RPMI8226 (cell line): ENCODE data around the gene TUBA4A.

Experiments used
- DNase-seq: peaks from one replicate; pipeline ENCODE4 v3.0.0-alpha.2; 2015

Gene TUBA4A

DNA sequence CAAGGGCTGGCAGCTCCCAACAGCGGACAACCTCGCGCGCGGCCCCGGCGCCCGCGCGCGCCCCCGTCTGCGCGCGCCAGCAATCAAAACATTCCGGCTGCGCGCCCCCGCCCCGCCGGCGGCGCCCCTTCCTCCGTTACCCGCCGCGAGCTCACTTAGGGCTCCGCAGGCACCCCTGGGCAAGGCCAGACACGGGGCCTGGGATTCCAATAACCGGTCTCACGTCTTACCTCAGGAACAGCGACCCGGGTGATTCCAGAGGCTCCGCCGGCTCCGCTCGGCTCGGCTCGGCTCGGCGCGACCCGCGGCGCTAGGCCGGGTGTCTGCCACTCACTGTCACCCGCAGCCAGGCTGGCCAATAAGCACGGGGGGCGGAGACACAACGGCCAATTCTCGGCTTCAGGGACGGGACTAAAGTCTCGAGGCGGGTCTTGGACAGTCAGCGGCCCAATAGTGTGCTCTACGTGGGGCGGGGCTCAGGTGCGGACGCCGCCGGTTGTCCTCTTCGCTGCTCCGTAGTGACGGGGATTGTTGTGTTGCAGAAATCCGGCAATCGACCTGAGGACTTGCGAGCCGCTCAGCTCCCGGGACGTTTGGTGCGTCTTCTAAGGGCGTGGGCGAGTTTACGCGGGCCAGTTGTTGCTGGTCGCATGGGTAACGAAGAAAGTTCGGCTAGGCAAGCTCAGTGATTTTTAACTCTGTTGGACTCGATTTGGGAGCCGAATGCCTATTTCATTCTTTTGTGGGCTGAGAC, 24.2 kb downstream of the TUBA4A start, which contains the start of the genes ANKZF1 and ATG9A:
TSS of gene ANKZF1 (plus strand) at position 502 of the 754 bp plus-strand sequence. CDS start 452 bp downstream, outside the sequence.
TSS of gene ATG9A (minus strand) at position 332 of the 754 bp plus-strand sequence. CDS start 1,612 bp downstream, outside the sequence.
- peak; percentile 96 for DNase-seq

- no peak for DNase-seq
Observed at GRCh38 chr2:219228911-219229304, 24.8 kb downstream of the TUBA4A start.

GRCh38 chr2:219228041-219228910, 25.4 kb downstream of the TUBA4A start:
- DNase-seq = no peak

- DNase-seq = no peak
Observed at GRCh38 chr2:219225350-219225749, 28.4 kb downstream of the TUBA4A start.

GRCh38 chr2:219223831-219224610, 29.7 kb downstream of the TUBA4A start:
- DNase-seq = no peak

- no peak for DNase-seq
Observed at GRCh38 chr2:219221957-219222518, 31.7 kb downstream of the TUBA4A start.

DNA sequence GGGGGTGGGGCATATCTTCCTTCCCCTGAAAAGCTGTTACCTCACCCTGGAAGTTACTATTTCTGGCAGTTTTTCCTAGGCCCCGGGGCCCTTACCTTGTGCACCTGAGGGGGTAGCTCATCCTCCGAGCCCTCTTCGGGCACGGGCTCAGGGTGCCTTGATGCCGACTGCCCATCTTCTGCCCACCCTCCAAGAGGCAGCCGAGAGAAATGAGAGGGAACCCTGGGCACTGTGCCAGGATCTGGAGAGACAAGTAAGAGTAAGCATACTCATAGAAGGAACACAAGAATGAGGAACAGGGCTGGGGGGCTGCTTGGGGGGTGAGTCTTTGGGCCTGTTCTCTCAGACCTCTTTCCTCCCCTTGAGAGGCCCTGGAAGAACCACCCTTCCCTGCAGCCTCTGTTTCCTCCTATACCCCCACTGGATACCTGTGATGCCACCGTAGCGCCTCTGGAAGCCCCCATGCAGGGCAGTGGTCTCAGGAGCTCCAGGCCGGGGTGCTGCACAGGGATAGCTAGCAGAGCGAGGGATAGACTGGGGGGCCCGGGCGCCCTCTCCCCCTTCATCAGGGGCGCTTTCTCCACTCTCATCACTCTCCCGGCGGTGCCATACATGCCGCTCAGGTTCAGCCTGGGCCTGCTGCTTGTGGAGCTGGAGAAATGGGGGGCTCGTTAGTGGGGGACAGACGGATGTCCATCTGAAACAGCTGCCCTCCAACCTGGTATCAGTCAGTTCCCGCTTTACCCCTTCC, 32.9 kb downstream of the TUBA4A start:
- DNase-seq = no peak

GRCh38 chr2:219219784-219220532, 33.8 kb downstream of the TUBA4A start:
- no peak for DNase-seq

- peak; percentile 77 for DNase-seq
Observed at GRCh38 chr2:219218732-219219701, 34.7 kb downstream of the TUBA4A start, which contains the start of gene ABCB6. TSS of gene ABCB6 (minus strand) at chr2:219218958. CDS start at chr2:219218673, 285 bp downstream.

- DNase-seq = peak; percentile 31
Observed at GRCh38 chr2:219218217-219218731, 35.4 kb downstream of the TUBA4A start.

DNA sequence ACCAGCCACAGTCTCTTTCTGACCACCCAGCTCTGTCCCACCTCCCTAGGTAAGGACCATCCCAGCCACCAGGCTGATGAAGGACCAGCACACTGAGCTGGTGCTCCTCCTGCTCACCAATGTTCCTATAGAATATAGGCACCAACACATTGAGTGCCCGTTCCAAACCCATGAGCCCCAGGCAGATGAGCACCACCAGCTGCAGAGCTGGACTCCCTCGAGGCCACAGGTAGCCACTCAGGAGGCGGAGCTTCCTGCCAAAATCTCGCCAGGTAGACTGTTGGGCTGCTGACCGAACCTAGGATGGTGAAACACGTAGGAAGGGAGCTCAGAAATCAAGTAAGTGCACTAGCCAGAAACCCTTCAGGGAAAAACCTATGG, 37.2 kb downstream of the TUBA4A start:
- no peak for DNase-seq

GRCh38 chr2:219215871-219216534, 37.7 kb downstream of the TUBA4A start:
- DNase-seq = no peak

DNA sequence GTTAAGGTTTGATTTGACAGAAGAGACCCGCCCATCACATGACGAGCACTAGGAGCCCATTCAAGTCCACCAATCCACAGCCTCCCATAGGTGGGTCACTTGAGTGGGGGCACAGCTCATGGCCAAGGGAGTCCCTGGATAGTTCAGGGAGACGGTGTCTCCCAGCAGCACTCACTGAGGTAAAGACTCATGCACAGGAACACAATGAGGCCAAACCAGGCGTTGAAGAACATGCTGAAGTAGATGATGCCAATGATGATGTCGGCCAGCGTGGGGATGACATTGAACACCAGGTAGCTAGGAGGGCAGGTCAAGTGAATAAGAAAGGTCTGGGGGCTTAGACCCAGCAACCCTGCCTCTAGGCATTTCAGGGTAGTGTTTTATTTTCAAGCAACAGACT, 38.9 kb downstream of the TUBA4A start:
- no peak for DNase-seq

- DNase-seq = no peak
Observed at GRCh38 chr2:219214141-219214540, 39.6 kb downstream of the TUBA4A start.

DNA sequence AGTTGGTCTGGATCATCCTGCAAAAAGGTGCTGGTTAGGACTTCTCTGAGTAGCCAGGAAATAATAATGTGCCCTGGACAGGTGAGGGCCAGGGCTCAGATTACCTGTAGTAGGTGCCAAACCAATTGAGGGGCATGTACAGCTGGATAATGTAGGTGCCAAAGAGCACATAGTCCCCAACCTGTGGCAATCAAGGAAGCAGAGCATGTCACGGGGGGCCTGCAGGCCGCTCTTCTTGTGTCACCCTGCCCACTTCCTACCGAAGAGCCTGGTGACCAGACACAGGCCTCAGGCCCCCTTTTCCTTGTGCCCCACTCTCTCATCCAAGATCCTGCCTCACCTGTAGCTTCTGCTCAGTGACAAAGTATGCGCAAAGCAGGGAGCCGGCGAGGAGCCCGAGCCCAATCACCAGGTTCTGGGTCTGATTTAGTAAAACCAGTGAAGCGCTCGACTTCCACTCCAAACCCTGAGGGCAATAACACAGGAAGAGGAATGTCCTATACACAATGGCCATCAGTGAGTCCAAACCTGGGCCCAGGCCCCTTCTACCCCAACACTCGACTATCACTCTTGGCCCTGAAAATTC, 40.1 kb downstream of the TUBA4A start:
- no peak for DNase-seq

DNA sequence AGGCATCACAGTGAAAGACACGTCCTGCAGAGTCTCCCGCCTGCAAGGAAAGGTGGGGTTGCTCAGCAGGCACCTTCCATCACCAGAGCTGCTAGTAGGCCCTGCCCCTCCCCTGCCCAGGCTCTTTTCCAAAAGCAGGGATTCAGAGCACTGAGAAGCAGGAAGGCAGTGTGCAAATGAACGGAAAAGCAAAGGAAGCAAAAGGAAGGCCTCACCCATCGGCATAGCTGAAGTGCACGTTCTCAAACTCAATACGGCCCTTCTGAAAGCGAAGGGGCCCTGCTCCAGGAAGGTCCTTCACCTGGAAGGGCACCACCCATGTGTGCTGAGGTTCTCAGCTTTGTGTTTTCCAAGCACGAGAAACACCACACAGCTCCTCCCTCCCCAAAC, 40.7 kb downstream of the TUBA4A start:
- no peak for DNase-seq

GRCh38 chr2:219210886-219211362, 42.8 kb downstream of the TUBA4A start:
- DNase-seq = no peak

DNA sequence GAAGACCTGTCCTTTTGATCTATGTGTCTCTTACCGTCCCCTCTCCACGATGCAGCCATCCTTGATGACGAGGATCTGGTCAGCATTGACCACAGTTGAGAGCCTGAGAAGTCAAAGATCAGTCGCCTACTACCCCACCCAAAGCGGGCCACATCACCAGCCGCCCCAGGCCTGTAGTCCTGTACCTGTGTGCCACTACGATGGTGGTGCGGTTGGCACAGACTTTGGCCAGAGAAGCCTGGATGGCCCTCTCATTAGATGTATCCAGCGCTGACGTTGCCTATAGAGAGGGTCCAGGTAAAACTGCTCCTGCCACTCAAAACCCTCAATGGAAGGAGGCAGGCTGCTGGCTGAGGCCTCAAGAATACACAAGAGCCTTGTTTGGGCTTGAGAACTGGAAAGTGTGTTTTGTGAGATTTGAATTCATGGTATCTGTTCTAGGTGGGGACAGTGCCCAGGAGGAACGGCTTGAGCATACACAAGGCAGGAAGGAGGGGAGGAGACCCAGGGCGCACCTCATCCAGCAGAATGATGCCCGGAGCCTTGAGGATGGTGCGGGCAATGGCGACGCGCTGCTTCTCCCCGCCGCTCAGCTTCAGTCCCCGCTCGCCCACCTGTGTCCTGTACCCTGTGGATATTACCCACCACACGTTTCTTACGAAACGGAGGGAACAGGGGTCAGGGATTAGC, 43.4 kb downstream of the TUBA4A start:
- DNase-seq = no peak
